ENCODE data around the gene TBCB.
"Not testable (repeated sequence)": the region's sequence is repeated elsewhere in the genome, so short reads cannot be mapped to it uniquely, and the experiment has no call there.

TBCB gene

GRCh38 chr19:36115453-36116343 lies at the start of gene TBCB:
TSS of gene TBCB (plus strand) at chr19:36115468. CDS start at chr19:36115561, 93 bp downstream.
- peak; percentile 43 for DNase-seq (ENCODE audit: low read depth)
- TF ChIP-seq CTCF (conservative IDR thresholded peaks at IDR 0.05; ENCODE audit: low read depth, low read length) = no peak
- peak within 1 kb of the TSS; percentile 84 for H3K4me3 ChIP-seq (ENCODE audit: low read depth, low read length)

- TF ChIP-seq CTCF (conservative IDR thresholded peaks at IDR 0.05; ENCODE audit: low read depth, low read length) = no peak
- no peak for DNase-seq (ENCODE audit: low read depth)
- no peak overlapping the region for H3K4me3 ChIP-seq (ENCODE audit: low read depth, low read length)
Observed at GRCh38 chr19:36067681-36068080, 47.6 kb upstream of the TBCB start.

GRCh38 chr19:36068810-36069499 lies 46.3 kb upstream of the TBCB start:
- not testable (repeated sequence) for DNase-seq (ENCODE audit: low read depth); H3K4me3 ChIP-seq (ENCODE audit: low read depth, low read length)

- TF ChIP-seq CTCF (conservative IDR thresholded peaks at IDR 0.05; ENCODE audit: low read depth, low read length) = no peak
- DNase-seq (ENCODE audit: low read depth) = no peak
- no peak overlapping the region for H3K4me3 ChIP-seq (ENCODE audit: low read depth, low read length)
Observed at GRCh38 chr19:36072081-36072480, 43.2 kb upstream of the TBCB start.

- no peak for DNase-seq (ENCODE audit: low read depth)
- no peak overlapping the region for H3K4me3 ChIP-seq (ENCODE audit: low read depth, low read length)
- TF ChIP-seq CTCF (conservative IDR thresholded peaks at IDR 0.05; ENCODE audit: low read depth, low read length) = no peak
Observed at GRCh38 chr19:36073121-36073876, 42.0 kb upstream of the TBCB start.

GRCh38 chr19:36079389-36079945 lies 35.8 kb upstream of the TBCB start:
- H3K4me3 ChIP-seq (ENCODE audit: low read depth, low read length) = no peak overlapping the region
- DNase-seq (ENCODE audit: low read depth) = no peak
- no peak for TF ChIP-seq CTCF (conservative IDR thresholded peaks at IDR 0.05; ENCODE audit: low read depth, low read length)

GRCh38 chr19:36081385-36081784 lies 33.9 kb upstream of the TBCB start:
- H3K4me3 ChIP-seq (ENCODE audit: low read depth, low read length) = no peak overlapping the region
- DNase-seq (ENCODE audit: low read depth) = peak; percentile 18
- TF ChIP-seq CTCF (conservative IDR thresholded peaks at IDR 0.05; ENCODE audit: low read depth, low read length) = no peak

Data from choroid plexus epithelial cell (primary cell).